GM12878 (cell line): ENCODE results near the gene IKBIP. TPM values are rescaled to one million over a fixed set of nuclear protein-coding genes. Genes with fewer than 3 reads are reported as not detected.

Source experiments
- ATAC-seq: fragments of 200-7000 bp; cut with Tn5 transposase; 3 replicates; pipeline ENCODE4 v1.9.1; 2020; ENCODE audit warnings: mild to moderate bottlenecking, moderate library complexity
- BruUV-seq: library from RNA; stranded (reverse); fragments of 400-500 nt; replicated peaks from 2 replicates; lab custom pipeline; 2021; lab: Mats Ljungman, UMichigan
- CTCF ChIA-PET: fragments of 300-600 bp; sonication (Branson Sonifier 250); formaldehyde crosslinking; extraction: SDS; loops from one replicate; lab custom pipeline; 2021; ENCODE audit warnings: inconsistent platforms; lab: Yijun Ruan, JAX
- POLR2A ChIA-PET: fragments of 350-600 bp; formaldehyde crosslinking; extraction: SDS; loops from one replicate; lab custom pipeline; 2021; ENCODE audit warnings: inconsistent platforms; lab: Charles Lee
- RAD21 ChIA-PET: fragments of 300-600 bp; sonication (Branson Sonifier 250); formaldehyde crosslinking; loops from one replicate; lab custom pipeline; 2023; ENCODE audit warnings: antibody characterized with exemption; ENCODE audit not compliant: unreplicated experiment; lab: Charles Lee
- SMC1A ChIA-PET: fragments of 300-600 bp; sonication (Branson Sonifier 250); formaldehyde crosslinking; loops from one replicate; lab custom pipeline; 2023; ENCODE audit not compliant: unreplicated experiment, uncharacterized antibody; lab: Charles Lee
- DNase-seq: peaks from one replicate; pipeline ENCODE4 v3.0.0-alpha.2; 2011; ENCODE audit warnings: low read depth, low spot score
- FAIRE-seq: peaks from 3 replicates; lab custom pipeline; 2011; peaks lifted over from hg19 to GRCh38; lab: Jason Lieb, UNC
- H2AFZ ChIP-seq: 2 replicates; pipeline ENCODE4 v1.6.0; 2011; ENCODE audit warnings: low read depth, low read length, control low read depth; ENCODE audit not compliant: control insufficient read depth
- H3K27ac ChIP-seq: 2 replicates; pipeline ENCODE4 v1.5.1; 2011; ENCODE audit warnings: control low read depth; ENCODE audit not compliant: control insufficient read depth, insufficient read depth
- H3K27me3 ChIP-seq, 2 experiments: replicated peaks in 1 of 2; 2 replicates each; pipeline versions ENCODE4 v1.6.0 to v1.6.1; 2011; ENCODE audit warnings: low read length in 1 of 2; ENCODE audit not compliant: control insufficient read depth in 2 of 2, insufficient read depth in 2 of 2
- H3K36me3 ChIP-seq, 2 experiments: 2 replicates each; pipeline ENCODE4 v1.5.1; 2011; ENCODE audit warnings: low read length in 1 of 2; ENCODE audit not compliant: control insufficient read depth in 2 of 2, insufficient read depth in 2 of 2
- H3K4me1 ChIP-seq: 2 replicates; pipeline ENCODE4 v1.6.1; 2011; ENCODE audit warnings: mild to moderate bottlenecking, low read length, moderate library complexity, mixed read lengths; ENCODE audit not compliant: control insufficient read depth, insufficient read depth
- H3K4me2 ChIP-seq: 2 replicates; pipeline ENCODE4 v1.6.0; 2011; ENCODE audit warnings: control low read depth; ENCODE audit not compliant: control insufficient read depth, insufficient read depth
- H3K4me3 ChIP-seq: fragments of 200-600 bp; sonication (generic); 2 replicates; pipeline ENCODE4 v1.5.1; 2016
- H3K79me2 ChIP-seq: 2 replicates; pipeline ENCODE4 v1.6.0; 2011; ENCODE audit warnings: low read length; ENCODE audit not compliant: control insufficient read depth, insufficient read depth
- H3K9ac ChIP-seq: 2 replicates; pipeline ENCODE4 v1.8.0; 2011; ENCODE audit warnings: low read length, control low read depth, mixed read lengths; ENCODE audit not compliant: control insufficient read depth, insufficient read depth
- H3K9me3 ChIP-seq: replicated peaks from 3 replicates; pipeline ENCODE4 v1.5.1; 2011; ENCODE audit warnings: mild to moderate bottlenecking, low read length; ENCODE audit not compliant: control insufficient read depth, insufficient read depth
- H4K20me1 ChIP-seq: 2 replicates; pipeline ENCODE4 v1.6.0; 2011; ENCODE audit not compliant: control insufficient read depth, insufficient read depth
- JUND ChIP-seq: IDR thresholded peaks from 2 replicates; pipeline ENCODE4 v1.6.1; 2012; ENCODE audit warnings: low read depth, mild to moderate bottlenecking, low read length, improper control_type of control experiment, moderate library complexity
- NFIC ChIP-seq: IDR thresholded peaks from 2 replicates; pipeline ENCODE4 v1.6.1; 2012; ENCODE audit warnings: low read depth, mild to moderate bottlenecking, inconsistent platforms, low read length, moderate library complexity
- SMAD1 ChIP-seq: fragments of 450-650 bp; IDR thresholded peaks from 2 replicates; pipeline ENCODE4 v1.6.1; 2018; ENCODE audit warnings: mild to moderate bottlenecking, low read depth; ENCODE audit not compliant: partially characterized antibody
- TAF1 ChIP-seq: IDR thresholded peaks from 2 replicates; pipeline ENCODE4 v1.6.1; 2011; ENCODE audit warnings: mild to moderate bottlenecking, low read depth, low read length, borderline replicate concordance
- TCF3 ChIP-seq: IDR thresholded peaks from 2 replicates; pipeline ENCODE4 v1.6.1; 2012; ENCODE audit warnings: low read depth, mild to moderate bottlenecking, low read length, borderline replicate concordance; ENCODE audit not compliant: insufficient read depth
- ZNF24 ChIP-seq: fragments of 450-650 bp; IDR thresholded peaks from 2 replicates; pipeline ENCODE4 v1.6.1; 2017; ENCODE audit warnings: antibody characterized with exemption, mild to moderate bottlenecking
- ZSCAN29 ChIP-seq: fragments of 450-650 bp; IDR thresholded peaks from 2 replicates; pipeline ENCODE4 v1.6.1; 2017; ENCODE audit warnings: mild to moderate bottlenecking, moderate library complexity
- WGBS: methylation state at CpG from one replicate; pipeline ENCODE4 v1.1.6; 2016; ENCODE audit warnings: low lambda C conversion rate; ENCODE audit not compliant: insufficient replicate concordance, insufficient coverage; ENCODE audit errors: missing lambda C conversion rate; 5-methylcytosine and 5-hydroxymethylcytosine counted together
- in situ Hi-C: fragments of 300-500 bp; cut with MboI; formaldehyde crosslinking; loops from 9 replicates; pipeline ENCODE4 v1.14.3; 2018; ENCODE audit warnings: mixed read lengths
- intact Hi-C: fragments of 100-400 bp; cut with micrococcal nuclease; formaldehyde crosslinking; loops from one replicate; pipeline ENCODE4 v1.14.2; 2022; ENCODE audit not compliant: unreplicated experiment
- polyA plus RNA-seq, 11 experiments: library from polyadenylated mRNA; depleted of rRNA in 4 of 11; unstranded in 6 of 11; stranded (reverse) in 5 of 11; fragments of >200 nt; fragmentation: Nextera tagmentation in 4 of 11; fragmentation: Illumina TruSeq in 1 of 11; extraction: Ambion mirVana in 4 of 11; extraction: Trizol in 1 of 11; gene quantifications; 1 replicate in 1 of 11; 2 replicates in 10 of 11; pipeline versions ENCODE4 v1.2.1 to v1.2.3, GENCODE V29; 2011 to 2016; ENCODE audit warnings: inconsistent platforms in 2 of 11, missing spikeins in 2 of 11, low read depth in 1 of 11
- total RNA-seq, 4 experiments: library from RNA; depleted of rRNA in 3 of 4; stranded (reverse); fragments of >200 nt in 3 of 4; fragmentation: Illumina TruSeq in 1 of 4; extraction: Trizol in 1 of 4; gene quantifications; 2 replicates each; pipeline versions ENCODE4 v1.2.1 to v1.2.3, GENCODE V29; 2013 to 2021
- TF ChIP-seq, protein P1 (sequence below): fragments of 450-650 bp; IDR thresholded peaks from 2 replicates; pipeline ENCODE4 v1.6.1; 2017; ENCODE audit warnings: low read depth, mild to moderate bottlenecking, moderate library complexity
- TF ChIP-seq, protein P2 (sequence below): fragments of 450-650 bp; formaldehyde crosslinking; IDR thresholded peaks from 2 replicates; pipeline ENCODE4 v1.4.0; 2020; ENCODE audit warnings: mild to moderate bottlenecking, moderate library complexity
- TF ChIP-seq, protein P3 (sequence below): fragments of 450-650 bp; IDR thresholded peaks from 2 replicates; pipeline ENCODE4 v1.6.1; 2014; ENCODE audit warnings: mild to moderate bottlenecking
- TF ChIP-seq, protein P4 (sequence below): fragments of 450-650 bp; IDR thresholded peaks from 2 replicates; pipeline ENCODE4 v1.6.1; 2017; ENCODE audit warnings: borderline replicate concordance
- TF ChIP-seq, protein P5 (sequence below): fragments of 450-650 bp; IDR thresholded peaks from 2 replicates; pipeline ENCODE4 v1.6.1; 2017; ENCODE audit warnings: mild to moderate bottlenecking, moderate library complexity

IKBIP gene
- total and polyA plus RNA-seq, 10 of the 15 experiments (the other 5 are each of a cell fraction or from before 2014, with no cell fraction given): 5.4 to 34.5 (median 18.4) TPM

DNA sequence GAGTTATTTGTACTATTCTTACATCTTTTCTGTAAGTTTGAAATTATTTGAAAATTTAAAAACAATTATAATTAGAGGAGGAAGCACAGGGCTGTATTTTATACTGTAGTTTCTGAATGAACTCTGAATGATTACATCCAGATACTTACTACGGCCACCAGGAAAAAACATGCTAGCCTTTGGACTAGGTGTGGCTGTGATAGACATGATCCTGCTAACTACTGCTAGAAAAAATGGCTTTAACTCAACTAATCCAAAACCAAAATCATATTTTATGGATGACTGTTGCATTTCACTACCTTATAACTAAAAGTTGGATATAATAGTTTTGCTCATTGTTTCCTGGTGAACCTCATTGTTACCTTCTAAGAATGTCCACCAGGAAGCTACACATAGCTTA is 66.2 kb downstream of the IKBIP start:
- BruUV-seq: no TSS peak
- Histone ChIP-seq H3K79me2 (no peaks in the 10 kb centered on the region), H3K4me3 (no peak overlapping the region), H4K20me1 (no peaks in the 10 kb centered on the region), H3K27me3 (no peaks in the 10 kb centered on the region), H3K9me3 (no peaks in the 10 kb centered on the region), H3K4me2 (no peak overlapping the region), H3K27ac (no peak overlapping the region), H2AFZ (no peak overlapping the region), H3K4me1 (no peaks in the 10 kb centered on the region), H3K9ac (no peak overlapping the region), H3K36me3 (no peaks in the 10 kb centered on the region)
- intact Hi-C loops: no loop called here
- POLR2A ChIA-PET: interaction anchor here (0.5 kb wide), 1 partner anchor 149 kb away, joined by 3 read pairs; no protein-coding TSS in a partner anchor
- CTCF ChIA-PET: interaction anchor here (1.2 kb wide), 1 partner anchor 72 kb away, joined by 3 read pairs; no protein-coding TSS in a partner anchor
- ATAC-seq (no peak), DNase-seq (no peak), FAIRE-seq (no peak)
- 94% methylated on average over 1 of the region's 1 CpG for WGBS
- RAD21 ChIA-PET: no interaction called here
- SMC1A ChIA-PET: no interaction called here
- in situ Hi-C loops: no loop called here
- TF ChIP-seq, protein P1, sequence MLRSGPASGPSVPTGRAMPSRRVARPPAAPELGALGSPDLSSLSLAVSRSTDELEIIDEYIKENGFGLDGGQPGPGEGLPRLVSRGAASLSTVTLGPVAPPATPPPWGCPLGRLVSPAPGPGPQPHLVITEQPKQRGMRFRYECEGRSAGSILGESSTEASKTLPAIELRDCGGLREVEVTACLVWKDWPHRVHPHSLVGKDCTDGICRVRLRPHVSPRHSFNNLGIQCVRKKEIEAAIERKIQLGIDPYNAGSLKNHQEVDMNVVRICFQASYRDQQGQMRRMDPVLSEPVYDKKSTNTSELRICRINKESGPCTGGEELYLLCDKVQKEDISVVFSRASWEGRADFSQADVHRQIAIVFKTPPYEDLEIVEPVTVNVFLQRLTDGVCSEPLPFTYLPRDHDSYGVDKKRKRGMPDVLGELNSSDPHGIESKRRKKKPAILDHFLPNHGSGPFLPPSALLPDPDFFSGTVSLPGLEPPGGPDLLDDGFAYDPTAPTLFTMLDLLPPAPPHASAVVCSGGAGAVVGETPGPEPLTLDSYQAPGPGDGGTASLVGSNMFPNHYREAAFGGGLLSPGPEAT: no peak
- no peak for TF ChIP-seq TAF1
- TF ChIP-seq ZNF24: no peak
- TF ChIP-seq JUND: no peak
- no peak for TF ChIP-seq SMAD1
- no peak for TF ChIP-seq TCF3
- TF ChIP-seq, protein P2, sequence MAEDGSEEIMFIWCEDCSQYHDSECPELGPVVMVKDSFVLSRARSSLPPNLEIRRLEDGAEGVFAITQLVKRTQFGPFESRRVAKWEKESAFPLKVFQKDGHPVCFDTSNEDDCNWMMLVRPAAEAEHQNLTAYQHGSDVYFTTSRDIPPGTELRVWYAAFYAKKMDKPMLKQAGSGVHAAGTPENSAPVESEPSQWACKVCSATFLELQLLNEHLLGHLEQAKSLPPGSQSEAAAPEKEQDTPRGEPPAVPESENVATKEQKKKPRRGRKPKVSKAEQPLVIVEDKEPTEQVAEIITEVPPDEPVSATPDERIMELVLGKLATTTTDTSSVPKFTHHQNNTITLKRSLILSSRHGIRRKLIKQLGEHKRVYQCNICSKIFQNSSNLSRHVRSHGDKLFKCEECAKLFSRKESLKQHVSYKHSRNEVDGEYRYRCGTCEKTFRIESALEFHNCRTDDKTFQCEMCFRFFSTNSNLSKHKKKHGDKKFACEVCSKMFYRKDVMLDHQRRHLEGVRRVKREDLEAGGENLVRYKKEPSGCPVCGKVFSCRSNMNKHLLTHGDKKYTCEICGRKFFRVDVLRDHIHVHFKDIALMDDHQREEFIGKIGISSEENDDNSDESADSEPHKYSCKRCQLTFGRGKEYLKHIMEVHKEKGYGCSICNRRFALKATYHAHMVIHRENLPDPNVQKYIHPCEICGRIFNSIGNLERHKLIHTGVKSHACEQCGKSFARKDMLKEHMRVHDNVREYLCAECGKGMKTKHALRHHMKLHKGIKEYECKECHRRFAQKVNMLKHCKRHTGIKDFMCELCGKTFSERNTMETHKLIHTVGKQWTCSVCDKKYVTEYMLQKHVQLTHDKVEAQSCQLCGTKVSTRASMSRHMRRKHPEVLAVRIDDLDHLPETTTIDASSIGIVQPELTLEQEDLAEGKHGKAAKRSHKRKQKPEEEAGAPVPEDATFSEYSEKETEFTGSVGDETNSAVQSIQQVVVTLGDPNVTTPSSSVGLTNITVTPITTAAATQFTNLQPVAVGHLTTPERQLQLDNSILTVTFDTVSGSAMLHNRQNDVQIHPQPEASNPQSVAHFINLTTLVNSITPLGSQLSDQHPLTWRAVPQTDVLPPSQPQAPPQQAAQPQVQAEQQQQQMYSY (CRISPR knock-in tag): no peak
- TF ChIP-seq, protein P3, sequence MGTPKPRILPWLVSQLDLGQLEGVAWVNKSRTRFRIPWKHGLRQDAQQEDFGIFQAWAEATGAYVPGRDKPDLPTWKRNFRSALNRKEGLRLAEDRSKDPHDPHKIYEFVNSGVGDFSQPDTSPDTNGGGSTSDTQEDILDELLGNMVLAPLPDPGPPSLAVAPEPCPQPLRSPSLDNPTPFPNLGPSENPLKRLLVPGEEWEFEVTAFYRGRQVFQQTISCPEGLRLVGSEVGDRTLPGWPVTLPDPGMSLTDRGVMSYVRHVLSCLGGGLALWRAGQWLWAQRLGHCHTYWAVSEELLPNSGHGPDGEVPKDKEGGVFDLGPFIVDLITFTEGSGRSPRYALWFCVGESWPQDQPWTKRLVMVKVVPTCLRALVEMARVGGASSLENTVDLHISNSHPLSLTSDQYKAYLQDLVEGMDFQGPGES: no peak
- TF ChIP-seq NFIC: no peak
- TF ChIP-seq, protein P4, sequence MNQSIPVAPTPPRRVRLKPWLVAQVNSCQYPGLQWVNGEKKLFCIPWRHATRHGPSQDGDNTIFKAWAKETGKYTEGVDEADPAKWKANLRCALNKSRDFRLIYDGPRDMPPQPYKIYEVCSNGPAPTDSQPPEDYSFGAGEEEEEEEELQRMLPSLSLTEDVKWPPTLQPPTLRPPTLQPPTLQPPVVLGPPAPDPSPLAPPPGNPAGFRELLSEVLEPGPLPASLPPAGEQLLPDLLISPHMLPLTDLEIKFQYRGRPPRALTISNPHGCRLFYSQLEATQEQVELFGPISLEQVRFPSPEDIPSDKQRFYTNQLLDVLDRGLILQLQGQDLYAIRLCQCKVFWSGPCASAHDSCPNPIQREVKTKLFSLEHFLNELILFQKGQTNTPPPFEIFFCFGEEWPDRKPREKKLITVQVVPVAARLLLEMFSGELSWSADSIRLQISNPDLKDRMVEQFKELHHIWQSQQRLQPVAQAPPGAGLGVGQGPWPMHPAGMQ: no peak
- TF ChIP-seq, protein P5, sequence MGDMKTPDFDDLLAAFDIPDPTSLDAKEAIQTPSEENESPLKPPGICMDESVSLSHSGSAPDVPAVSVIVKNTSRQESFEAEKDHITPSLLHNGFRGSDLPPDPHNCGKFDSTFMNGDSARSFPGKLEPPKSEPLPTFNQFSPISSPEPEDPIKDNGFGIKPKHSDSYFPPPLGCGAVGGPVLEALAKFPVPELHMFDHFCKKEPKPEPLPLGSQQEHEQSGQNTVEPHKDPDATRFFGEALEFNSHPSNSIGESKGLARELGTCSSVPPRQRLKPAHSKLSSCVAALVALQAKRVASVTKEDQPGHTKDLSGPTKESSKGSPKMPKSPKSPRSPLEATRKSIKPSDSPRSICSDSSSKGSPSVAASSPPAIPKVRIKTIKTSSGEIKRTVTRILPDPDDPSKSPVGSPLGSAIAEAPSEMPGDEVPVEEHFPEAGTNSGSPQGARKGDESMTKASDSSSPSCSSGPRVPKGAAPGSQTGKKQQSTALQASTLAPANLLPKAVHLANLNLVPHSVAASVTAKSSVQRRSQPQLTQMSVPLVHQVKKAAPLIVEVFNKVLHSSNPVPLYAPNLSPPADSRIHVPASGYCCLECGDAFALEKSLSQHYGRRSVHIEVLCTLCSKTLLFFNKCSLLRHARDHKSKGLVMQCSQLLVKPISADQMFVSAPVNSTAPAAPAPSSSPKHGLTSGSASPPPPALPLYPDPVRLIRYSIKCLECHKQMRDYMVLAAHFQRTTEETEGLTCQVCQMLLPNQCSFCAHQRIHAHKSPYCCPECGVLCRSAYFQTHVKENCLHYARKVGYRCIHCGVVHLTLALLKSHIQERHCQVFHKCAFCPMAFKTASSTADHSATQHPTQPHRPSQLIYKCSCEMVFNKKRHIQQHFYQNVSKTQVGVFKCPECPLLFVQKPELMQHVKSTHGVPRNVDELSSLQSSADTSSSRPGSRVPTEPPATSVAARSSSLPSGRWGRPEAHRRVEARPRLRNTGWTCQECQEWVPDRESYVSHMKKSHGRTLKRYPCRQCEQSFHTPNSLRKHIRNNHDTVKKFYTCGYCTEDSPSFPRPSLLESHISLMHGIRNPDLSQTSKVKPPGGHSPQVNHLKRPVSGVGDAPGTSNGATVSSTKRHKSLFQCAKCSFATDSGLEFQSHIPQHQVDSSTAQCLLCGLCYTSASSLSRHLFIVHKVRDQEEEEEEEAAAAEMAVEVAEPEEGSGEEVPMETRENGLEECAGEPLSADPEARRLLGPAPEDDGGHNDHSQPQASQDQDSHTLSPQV: no peak
- no peak for TF ChIP-seq ZSCAN29
